Spleen (tissue), 7 donors: ENCODE measurements around the gene CRISP2.

ENCODE experiments used
- CTCF ChIP-seq, 11 experiments: fragments of 200-600 bp in 7 of 11; fragments of 450-650 bp in 4 of 11; sonication (generic) in 4 of 11; IDR thresholded peaks in 8 of 11; conservative IDR thresholded peaks in 3 of 11; 1 replicate in 7 of 11; 2 replicates in 4 of 11; pipeline versions ENCODE4 v1.4.0 to v1.8.0; 2016 to 2021; ENCODE audit warnings: antibody characterized with exemption in 11 of 11, inconsistent platforms in 4 of 11, mild to moderate bottlenecking in 1 of 11
- POLR2A ChIP-seq, 3 donors: fragments of 450-650 bp; IDR thresholded peaks; one replicate each; pipeline ENCODE4 v1.5.1; 2017; ENCODE audit warnings: antibody characterized with exemption in 3 of 3, mild to moderate bottlenecking in 1 of 3
- donor health status: DM: no; HTN: no; CAD: no; lungs with moderate emphysema.
- donor health status: DM: no; HTN: no; CAD: no.
- donor health status: DM: no; HTN: no; CAD: no.

- TF ChIP-seq CTCF (IDR thresholded peaks at IDR 0.05 in 8 of 11, conservative IDR thresholded peaks at IDR 0.05 in 3 of 11) (no peak), POLR2A (IDR thresholded peaks at IDR 0.05) (no peak)
Observed at GRCh38 chr6:49693512-49693911, 19.8 kb downstream of the CRISP2 start.
